ENCODE results near the gene NEMP2. TPM values are rescaled to one million over a fixed set of nuclear protein-coding genes. Genes with fewer than 3 reads are reported as not detected.

The NEMP2 gene
- total RNA-seq, 1 experiment from 2014 or later = 8.3 TPM

GRCh38 chr2:190564838-190565237 is 30.3 kb upstream of the NEMP2 start:
- Histone ChIP-seq H3K27ac (no peak overlapping the region), H3K4me1 (replicated peaks; ENCODE audit: insufficient read depth) (no peaks in the 10 kb centered on the region), H2AFZ (no peak overlapping the region), H3K27me3 (ENCODE audit: insufficient read depth, low read depth) (no peaks in the 10 kb centered on the region), H3K79me2 (ENCODE audit: low read depth) (no peaks in the 10 kb centered on the region), H3K9me2 (ENCODE audit: insufficient read depth) (no peaks in the 10 kb centered on the region), H4K20me1 (ENCODE audit: insufficient read depth) (no peaks in the 10 kb centered on the region), H3K4me3 (no peak overlapping the region), H3K4me2 (no peak overlapping the region), H3K36me3 (ENCODE audit: low read depth) (no peaks in the 10 kb centered on the region), H3K9me3 (ENCODE audit: insufficient read depth, low read depth) (0 out of 2 replicates have a peak, but pooled peaks cover 3% of the 10 kb centered on the region), H3F3A (ENCODE audit: insufficient read depth, low read depth) (no peaks in the 10 kb centered on the region)
- ChIA-PET POLR2A (ENCODE audit: unreplicated experiment) (no interaction called here), CTCF (no interaction called here)
- no TSS peak for BruUV-seq (replicated peaks)
- no peak for TF ChIP-seq EZH2 (IDR thresholded peaks at IDR 0.05; ENCODE audit: low read depth)
- no peak for TF ChIP-seq CTCF (conservative IDR thresholded peaks at IDR 0.05)
- no peak for DNase-seq
- intact Hi-C loops (cut with micrococcal nuclease; ENCODE audit: unreplicated experiment) = no loop called here

- Histone ChIP-seq H2AFZ (no peak overlapping the region), H3K27ac (no peak overlapping the region), H4K20me1 (ENCODE audit: insufficient read depth) (no peaks in the 10 kb centered on the region), H3F3A (ENCODE audit: insufficient read depth, low read depth) (no peaks in the 10 kb centered on the region), H3K36me3 (ENCODE audit: low read depth) (no peaks in the 10 kb centered on the region), H3K9me3 (ENCODE audit: insufficient read depth, low read depth) (0 out of 2 replicates have a peak, but pooled peaks cover 3% of the 10 kb centered on the region), H3K79me2 (ENCODE audit: low read depth) (no peaks in the 10 kb centered on the region), H3K9me2 (ENCODE audit: insufficient read depth) (no peaks in the 10 kb centered on the region), H3K4me1 (replicated peaks; ENCODE audit: insufficient read depth) (no peaks in the 10 kb centered on the region), H3K4me3 (no peak overlapping the region), H3K4me2 (no peak overlapping the region), H3K27me3 (ENCODE audit: insufficient read depth, low read depth) (no peaks in the 10 kb centered on the region)
- BruUV-seq (replicated peaks) = no TSS peak
- ChIA-PET CTCF (no interaction called here), POLR2A (ENCODE audit: unreplicated experiment) (no interaction called here)
- no peak for DNase-seq
- intact Hi-C loops (cut with micrococcal nuclease; ENCODE audit: unreplicated experiment) = no loop called here
- TF ChIP-seq CTCF (conservative IDR thresholded peaks at IDR 0.05) (no peak), EZH2 (IDR thresholded peaks at IDR 0.05; ENCODE audit: low read depth) (no peak)
These were observed 29.1 kb upstream of the NEMP2 start for GRCh38 chr2:190563646-190564045.

- 0 out of 2 replicates have a peak, but pooled peaks cover 3% of the 10 kb centered on the region for H3K9me3 ChIP-seq (ENCODE audit: insufficient read depth, low read depth)
- no peaks in the 10 kb centered on the region for H3K9me2 ChIP-seq (ENCODE audit: insufficient read depth)
- H2AFZ ChIP-seq = no peak overlapping the region
- BruUV-seq (replicated peaks) = no TSS peak
- no peaks in the 10 kb centered on the region for H4K20me1 ChIP-seq (ENCODE audit: insufficient read depth)
- no peak overlapping the region for H3K27ac ChIP-seq
- no peaks in the 10 kb centered on the region for H3K27me3 ChIP-seq (ENCODE audit: insufficient read depth, low read depth)
- no peak for TF ChIP-seq EZH2 (IDR thresholded peaks at IDR 0.05; ENCODE audit: low read depth)
- no peak for TF ChIP-seq CTCF (conservative IDR thresholded peaks at IDR 0.05)
- H3K4me2 ChIP-seq = no peak overlapping the region
- no peak overlapping the region for H3K4me3 ChIP-seq
- H3K36me3 ChIP-seq (ENCODE audit: low read depth) = no peaks in the 10 kb centered on the region
- no peak for DNase-seq
- no peaks in the 10 kb centered on the region for H3K4me1 ChIP-seq (replicated peaks; ENCODE audit: insufficient read depth)
- no peaks in the 10 kb centered on the region for H3K79me2 ChIP-seq (ENCODE audit: low read depth)
- ChIA-PET POLR2A (ENCODE audit: unreplicated experiment) (no interaction called here), CTCF (no interaction called here)
- intact Hi-C loops (cut with micrococcal nuclease; ENCODE audit: unreplicated experiment) = no loop called here
- H3F3A ChIP-seq (ENCODE audit: insufficient read depth, low read depth) = no peaks in the 10 kb centered on the region
These were observed 28.6 kb upstream of the NEMP2 start for GRCh38 chr2:190563109-190563508.
